ENCODE data around the gene SBF2. TPM values are rescaled to one million over a fixed set of nuclear protein-coding genes. Genes with fewer than 3 reads are reported as not detected.

The SBF2 gene
- total and polyA plus RNA-seq, 9 of the 15 experiments (the other 6 are each of a cell fraction or from before 2014, with no cell fraction given) = 0.80 to 9.5 (median 5.0) TPM

DNA sequence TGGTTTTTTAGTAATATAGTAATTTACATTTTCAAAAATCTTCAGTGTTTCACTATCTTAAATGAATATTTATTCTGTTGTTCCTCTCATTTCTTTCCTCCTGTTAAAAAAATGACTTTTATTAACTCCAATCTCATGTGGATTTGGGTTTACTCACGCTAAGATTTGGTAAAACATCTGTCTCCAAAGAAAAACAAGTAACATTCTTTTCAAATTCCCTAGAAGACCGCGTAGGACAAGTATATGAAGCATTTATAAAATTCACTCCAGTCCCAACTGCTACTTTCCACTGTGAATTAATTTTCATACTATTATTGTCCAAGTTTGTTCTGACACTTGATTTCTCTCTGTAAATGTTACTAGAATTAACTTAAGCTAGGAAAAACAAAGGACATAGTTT, 26.2 kb downstream of the SBF2 start:
- H3K4me2 ChIP-seq (ENCODE audit: insufficient read depth, low read length) = no peak overlapping the region
- POLR2A ChIA-PET = no interaction called here
- no peaks in the 10 kb centered on the region for H3K36me3 ChIP-seq (ENCODE audit: control insufficient read depth, insufficient read depth, low read length)
- no peaks in the 10 kb centered on the region for H3K9me3 ChIP-seq (replicated peaks; ENCODE audit: control insufficient read depth, insufficient read depth, low read depth, low read length)
- BruUV-seq (replicated peaks) = no TSS peak
- DNase-seq (ENCODE audit: extremely low read depth in 1 of 4, low spot score in 3 of 4) (no peak), ATAC-seq (no peak), FAIRE-seq (no peak)
- intact Hi-C loops (cut with micrococcal nuclease) (no loop called here), in situ Hi-C loops (cut with MboI) (no loop called here)
- 0% methylated on average over 3 of the region's 3 CpGs for WGBS (ENCODE audit: insufficient coverage, low coverage, missing lambda C conversion rate)
- CTCF ChIA-PET (ENCODE audit: low intra/inter-chr PET ratio) = no interaction called here
- no peaks in the 10 kb centered on the region for H3K79me2 ChIP-seq (ENCODE audit: control insufficient read depth, insufficient read depth, low read length)
- H3K27me3 ChIP-seq (ENCODE audit: control insufficient read depth in 2 of 2, insufficient read depth in 2 of 2, low read length in 2 of 2) = 0 out of 5 replicates have a peak, but pooled peaks cover 0 to 3% of the 10 kb centered on the region in 2 experiments
- no peaks in the 10 kb centered on the region for H3K4me1 ChIP-seq (replicated peaks in 1 of 2; ENCODE audit: control insufficient read depth in 2 of 2, insufficient read depth in 2 of 2, low read length in 2 of 2)
- H4K20me1 ChIP-seq (replicated peaks; ENCODE audit: control insufficient read depth, insufficient read depth, low read length) = peaks cover 4% of the 10 kb centered on the region; the same call in 1 of the 2 replicates
- no peak overlapping the region for H3K4me3 ChIP-seq
- H3K9ac ChIP-seq (ENCODE audit: insufficient read depth in 1 of 2, low read depth in 2 of 2, low read length in 2 of 2) = no peak overlapping the region
- H3K9me1 ChIP-seq (ENCODE audit: control insufficient read depth, insufficient read depth, low read length) = no peaks in the 10 kb centered on the region
- TF ChIP-seq CEBPB (tag; IDR thresholded peaks at IDR 0.05) = no peak
- TF ChIP-seq SMARCA5 (IDR thresholded peaks at IDR 0.05) = no peak
- no peak for TF ChIP-seq GTF2F1 (IDR thresholded peaks at IDR 0.05; ENCODE audit: low read depth, low read length)
- TF ChIP-seq CREM (IDR thresholded peaks at IDR 0.05; ENCODE audit: low read depth) = no peak
- no peak for TF ChIP-seq JUN (IDR thresholded peaks at IDR 0.05; ENCODE audit: borderline replicate concordance, low read depth, low read length)
- TF ChIP-seq JUN (CRISPR knock-in tag; IDR thresholded peaks at IDR 0.05; ENCODE audit: borderline replicate concordance) = no peak
- no peak overlapping the region for H3K27ac ChIP-seq (ENCODE audit: extremely low read depth, low read depth, low read length)
- no peak overlapping the region for H2AFZ ChIP-seq (ENCODE audit: low read depth, low read length)

DNA sequence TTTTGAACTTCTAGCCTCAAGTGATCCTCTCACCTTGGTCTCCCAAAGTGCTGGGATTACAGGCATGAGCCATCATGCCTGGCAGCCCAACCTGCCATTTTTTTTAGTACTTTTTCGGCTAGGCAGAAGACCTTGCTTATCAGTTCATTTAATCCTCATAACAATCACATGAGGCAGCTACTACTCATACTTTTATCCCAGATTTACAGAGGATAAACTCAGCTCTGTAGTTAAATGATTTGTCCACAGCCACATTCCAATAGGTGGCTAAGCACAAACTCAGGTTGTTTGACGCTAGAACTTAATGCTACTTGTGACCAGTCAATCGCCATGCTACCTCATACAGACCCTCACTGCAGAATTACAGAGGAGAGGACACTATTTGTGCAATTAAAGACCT, 28.1 kb downstream of the SBF2 start:
- BruUV-seq (replicated peaks) = no TSS peak
- 0 out of 5 replicates have a peak, but pooled peaks cover 0 to 3% of the 10 kb centered on the region in 2 experiments for H3K27me3 ChIP-seq (ENCODE audit: control insufficient read depth in 2 of 2, insufficient read depth in 2 of 2, low read length in 2 of 2)
- POLR2A ChIA-PET = interaction anchor here (0.9 to 1.4 kb wide), 3 partner anchors 10 to 22 kb away, joined by 3 read pairs; no protein-coding TSS in a partner anchor
- DNase-seq (ENCODE audit: extremely low read depth in 1 of 4, low spot score in 3 of 4) (no peak), FAIRE-seq (no peak), ATAC-seq (no peak)
- H4K20me1 ChIP-seq (replicated peaks; ENCODE audit: control insufficient read depth, insufficient read depth, low read length) = peaks cover 4% of the 10 kb centered on the region; the same call in 1 of the 2 replicates
- no peak overlapping the region for H3K27ac ChIP-seq (ENCODE audit: extremely low read depth, low read depth, low read length)
- H3K9ac ChIP-seq (ENCODE audit: insufficient read depth in 1 of 2, low read depth in 2 of 2, low read length in 2 of 2) = no peak overlapping the region
- intact Hi-C loops (cut with micrococcal nuclease) = no loop called here
- no peaks in the 10 kb centered on the region for H3K9me1 ChIP-seq (ENCODE audit: control insufficient read depth, insufficient read depth, low read length)
- no peak overlapping the region for H2AFZ ChIP-seq (ENCODE audit: low read depth, low read length)
- no peaks in the 10 kb centered on the region for H3K79me2 ChIP-seq (ENCODE audit: control insufficient read depth, insufficient read depth, low read length)
- H3K9me3 ChIP-seq (replicated peaks; ENCODE audit: control insufficient read depth, insufficient read depth, low read depth, low read length) = no peaks in the 10 kb centered on the region
- no peak overlapping the region for H3K4me2 ChIP-seq (ENCODE audit: insufficient read depth, low read length)
- H3K36me3 ChIP-seq (ENCODE audit: control insufficient read depth, insufficient read depth, low read length) = no peaks in the 10 kb centered on the region
- CTCF ChIA-PET (ENCODE audit: low intra/inter-chr PET ratio) = no interaction called here
- 9% methylated on average over 3 of the region's 3 CpGs for WGBS (ENCODE audit: insufficient coverage, low coverage, missing lambda C conversion rate)
- H3K4me3 ChIP-seq = no peak overlapping the region
- in situ Hi-C loops (cut with MboI) = no loop called here
- H3K4me1 ChIP-seq (replicated peaks in 1 of 2; ENCODE audit: control insufficient read depth in 2 of 2, insufficient read depth in 2 of 2, low read length in 2 of 2) = no peaks in the 10 kb centered on the region
- TF ChIP-seq ETV5 (CRISPR knock-in tag; IDR thresholded peaks at IDR 0.05; ENCODE audit: low read depth) (no peak), HDAC3 (IDR thresholded peaks at IDR 0.05; ENCODE audit: borderline replicate concordance, partially characterized antibody) (no peak)
